ENCODE results near the gene EXT2.

GRCh38 chr11:44252999-44253602, 157.6 kb downstream of the EXT2 start:
- no peak for TF ChIP-seq PPARA (CRISPR knock-in tag; IDR thresholded peaks at IDR 0.05; ENCODE audit: borderline replicate concordance)
- TF ChIP-seq ZFP30 (CRISPR knock-in tag; IDR thresholded peaks at IDR 0.05) = no peak
- TF ChIP-seq, protein P1, sequence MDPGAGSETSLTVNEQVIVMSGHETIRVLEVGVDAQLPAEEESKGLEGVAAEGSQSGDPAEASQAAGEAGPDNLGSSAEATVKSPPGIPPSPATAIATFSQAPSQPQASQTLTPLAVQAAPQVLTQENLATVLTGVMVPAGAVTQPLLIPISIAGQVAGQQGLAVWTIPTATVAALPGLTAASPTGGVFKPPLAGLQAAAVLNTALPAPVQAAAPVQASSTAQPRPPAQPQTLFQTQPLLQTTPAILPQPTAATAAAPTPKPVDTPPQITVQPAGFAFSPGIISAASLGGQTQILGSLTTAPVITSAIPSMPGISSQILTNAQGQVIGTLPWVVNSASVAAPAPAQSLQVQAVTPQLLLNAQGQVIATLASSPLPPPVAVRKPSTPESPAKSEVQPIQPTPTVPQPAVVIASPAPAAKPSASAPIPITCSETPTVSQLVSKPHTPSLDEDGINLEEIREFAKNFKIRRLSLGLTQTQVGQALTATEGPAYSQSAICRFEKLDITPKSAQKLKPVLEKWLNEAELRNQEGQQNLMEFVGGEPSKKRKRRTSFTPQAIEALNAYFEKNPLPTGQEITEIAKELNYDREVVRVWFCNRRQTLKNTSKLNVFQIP (CRISPR knock-in tag; IDR thresholded peaks at IDR 0.05; ENCODE audit: borderline replicate concordance, low read depth) = no peak
